Hepatocyte (in vitro differentiated cells): Measurements from ENCODE around the gene FCER2. TPM values are rescaled to one million over a fixed set of nuclear protein-coding genes. Genes with fewer than 3 reads are reported as not detected.

Source experiments
- DNase-seq: peaks from one replicate; pipeline ENCODE4 v3.0.0-alpha.2; 2016; ENCODE audit warnings: low spot score
- H2AFZ ChIP-seq: fragments of 200-600 bp; sonication (generic); 2 replicates; pipeline ENCODE4 v1.6.0; 2016; ENCODE audit warnings: antibody characterized with exemption, mild to moderate bottlenecking
- H3K27ac ChIP-seq: fragments of 200-600 bp; sonication (generic); 2 replicates; pipeline ENCODE4 v1.5.1; 2016; ENCODE audit warnings: mild to moderate bottlenecking
- H3K27me3 ChIP-seq: fragments of 200-600 bp; sonication (generic); 2 replicates; pipeline ENCODE4 v1.6.1; 2016
- H3K36me3 ChIP-seq: fragments of 200-600 bp; sonication (generic); replicated peaks from 2 replicates; pipeline ENCODE4 v1.5.1; 2016; ENCODE audit warnings: low read depth; ENCODE audit not compliant: insufficient read depth
- H3K4me1 ChIP-seq: fragments of 200-600 bp; sonication (generic); 2 replicates; pipeline ENCODE4 v1.5.1; 2016; ENCODE audit warnings: mild to moderate bottlenecking, moderate library complexity; ENCODE audit not compliant: insufficient read depth
- H3K4me2 ChIP-seq: fragments of 200-600 bp; sonication (generic); 2 replicates; pipeline ENCODE4 v1.6.0; 2016
- H3K4me3 ChIP-seq: fragments of 200-600 bp; sonication (generic); 2 replicates; pipeline ENCODE4 v1.5.1; 2016; ENCODE audit warnings: mild to moderate bottlenecking
- H3K79me2 ChIP-seq: fragments of 200-600 bp; sonication (generic); 2 replicates; pipeline ENCODE4 v1.6.0; 2017; ENCODE audit warnings: mild to moderate bottlenecking
- H3K9me2 ChIP-seq: fragments of 200-600 bp; sonication (generic); replicated peaks from 2 replicates; pipeline ENCODE4 v1.6.0; 2017; ENCODE audit warnings: mild to moderate bottlenecking; ENCODE audit not compliant: insufficient read depth
- H3K9me3 ChIP-seq: fragments of 200-600 bp; sonication (generic); 2 replicates; pipeline ENCODE4 v1.5.1; 2016; ENCODE audit warnings: low read depth, mild to moderate bottlenecking
- H4K20me1 ChIP-seq: fragments of 200-600 bp; sonication (generic); 2 replicates; pipeline ENCODE4 v1.6.0; 2016; ENCODE audit warnings: mild to moderate bottlenecking; ENCODE audit not compliant: insufficient read depth, poor library complexity, severe bottlenecking
- CTCF ChIP-seq: fragments of 200-600 bp; sonication (generic); IDR thresholded peaks from 2 replicates; pipeline ENCODE4 v1.5.1; 2016; ENCODE audit warnings: antibody characterized with exemption, mild to moderate bottlenecking; ENCODE audit not compliant: poor library complexity
- EZH2 ChIP-seq: fragments of 200-600 bp; sonication (generic); IDR thresholded peaks from 2 replicates; pipeline ENCODE4 v1.6.1; 2016; ENCODE audit warnings: antibody characterized with exemption, mild to moderate bottlenecking, borderline replicate concordance
- EZH2phosphoT487 ChIP-seq: fragments of 200-600 bp; sonication (generic); IDR thresholded peaks from one replicate; pipeline ENCODE4 v1.6.1; 2018; ENCODE audit warnings: antibody characterized with exemption, mild to moderate bottlenecking, low read depth, moderate library complexity; ENCODE audit not compliant: unreplicated experiment, severe bottlenecking
- whole genome bisulfite sequencing: methylation state at CpG from one replicate; pipeline ENCODE4 v1.1.6; 2016; ENCODE audit warnings: low lambda C conversion rate; ENCODE audit errors: missing lambda C conversion rate; 5-methylcytosine and 5-hydroxymethylcytosine counted together
- polyA plus RNA-seq: library from polyadenylated mRNA; unstranded; fragments of >200 nt; fragmentation: Nextera tagmentation; extraction: Ambion mirVana; gene quantifications from 2 replicates; pipeline ENCODE4 v1.2.1, GENCODE V29; 2016
- total RNA-seq: library from RNA; depleted of rRNA; stranded (reverse); fragments of >200 nt; gene quantifications from 2 replicates; pipeline ENCODE4 v1.2.3, GENCODE V29; 2014

The FCER2 gene
- total and polyA plus RNA-seq, 2 experiments from 2014 or later = not detected

DNA sequence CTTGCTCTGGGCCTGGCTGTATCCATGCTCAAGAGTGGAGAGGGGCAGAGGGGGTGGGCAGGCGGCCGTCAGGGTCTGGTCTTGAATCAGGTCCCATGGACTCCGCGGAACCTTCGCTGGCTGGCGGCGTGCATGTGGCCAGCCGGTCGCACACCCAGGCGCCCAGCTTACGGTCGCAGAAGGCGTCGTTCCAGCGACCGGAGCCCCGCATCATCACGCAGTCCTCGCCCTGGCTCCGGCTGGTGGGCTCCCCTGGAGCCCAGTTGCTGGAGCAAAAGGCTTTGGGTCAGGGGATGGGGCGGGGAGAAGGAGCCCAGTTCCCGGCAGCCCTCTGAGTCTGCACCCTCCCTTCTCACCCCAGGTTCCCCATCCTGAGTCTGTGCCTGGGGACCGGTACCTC lies 12.8 kb downstream of the FCER2 start:
- Histone ChIP-seq H3K4me3 (no peak overlapping the region), H3K9me3 (no peaks in the 10 kb centered on the region), H2AFZ (no peak overlapping the region), H3K9me2 (no peaks in the 10 kb centered on the region), H3K36me3 (no peaks in the 10 kb centered on the region), H3K4me1 (no peaks in the 10 kb centered on the region), H3K27ac (no peak overlapping the region), H3K79me2 (no peaks in the 10 kb centered on the region), H3K4me2 (no peak overlapping the region), H3K27me3 (no peaks in the 10 kb centered on the region), H4K20me1 (no peaks in the 10 kb centered on the region)
- TF ChIP-seq EZH2phosphoT487 (no peak), CTCF (no peak), EZH2 (no peak)
- 84% methylated on average over 20 of the region's 23 CpGs for WGBS
- DNase-seq = no peak

- H3K9me3 ChIP-seq = no peaks in the 10 kb centered on the region
- H3K9me2 ChIP-seq = no peaks in the 10 kb centered on the region
- no peak overlapping the region for H3K4me3 ChIP-seq
- H3K4me1 ChIP-seq = no peaks in the 10 kb centered on the region
- WGBS = 89% methylated on average over 12 of the region's 12 CpGs
- no peaks in the 10 kb centered on the region for H4K20me1 ChIP-seq
- H3K36me3 ChIP-seq = no peaks in the 10 kb centered on the region
- peaks cover under 1% of the 10 kb centered on the region for H3K79me2 ChIP-seq
- DNase-seq = no peak
- H3K4me2 ChIP-seq = no peak overlapping the region
- TF ChIP-seq EZH2 = no peak
- no peak for TF ChIP-seq EZH2phosphoT487
- no peak for TF ChIP-seq CTCF
- H2AFZ ChIP-seq = no peak overlapping the region
- no peaks in the 10 kb centered on the region for H3K27me3 ChIP-seq
- no peak overlapping the region for H3K27ac ChIP-seq
These were observed 14.8 kb downstream of the FCER2 start for GRCh38 chr19:7687177-7687576.

DNA sequence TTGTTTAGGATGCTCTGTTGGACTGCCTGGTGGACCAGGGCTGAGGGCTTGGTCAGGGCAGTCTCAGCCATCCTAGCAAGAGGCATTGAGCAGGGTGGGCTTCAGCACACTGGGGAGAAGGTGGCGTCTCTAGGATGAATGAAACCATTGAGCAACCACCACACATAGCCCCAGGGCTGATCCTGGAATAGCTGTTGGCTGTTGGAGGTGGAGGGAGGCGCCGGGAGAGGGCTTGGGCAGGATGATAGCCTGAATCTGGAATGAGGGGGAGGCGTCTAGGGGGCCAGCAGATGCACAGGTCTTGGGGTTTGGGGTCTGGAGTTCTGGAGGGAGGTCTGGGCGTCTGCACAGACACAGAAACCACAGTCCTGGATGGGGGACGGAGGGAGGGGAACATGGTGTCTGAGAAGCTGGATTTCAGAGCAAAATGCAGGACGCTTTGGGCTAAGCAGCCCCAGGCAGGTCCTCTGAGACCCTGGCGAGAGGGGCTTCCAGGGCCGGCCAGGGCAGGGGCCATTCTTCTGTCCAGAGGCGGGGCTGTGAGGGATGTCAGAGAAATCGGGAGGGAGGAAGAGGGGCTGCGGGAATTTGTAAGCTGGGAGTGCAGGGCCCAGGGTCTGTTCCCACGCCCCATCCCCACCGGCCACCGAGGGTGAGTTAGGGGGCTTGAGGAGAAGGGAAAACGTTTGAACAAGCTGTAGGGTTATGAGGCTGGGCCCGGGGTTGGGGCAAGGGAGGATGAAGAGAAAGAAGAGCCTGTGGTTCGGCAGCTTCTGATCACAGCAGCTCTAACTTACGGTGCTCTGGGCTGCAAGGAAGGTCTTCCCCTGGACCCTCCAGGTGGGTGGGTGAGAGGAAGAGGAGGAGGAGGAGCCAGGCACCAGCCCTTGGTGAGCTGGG lies 16.1 kb downstream of the FCER2 start:
- Histone ChIP-seq H3K9me3 (no peaks in the 10 kb centered on the region), H3K9me2 (no peaks in the 10 kb centered on the region), H4K20me1 (no peaks in the 10 kb centered on the region), H3K27me3 (no peaks in the 10 kb centered on the region), H3K4me1 (no peaks in the 10 kb centered on the region), H3K79me2 (peaks cover 13% of the 10 kb centered on the region), H2AFZ (no peak overlapping the region), H3K36me3 (no peaks in the 10 kb centered on the region), H3K4me2 (no peak overlapping the region), H3K27ac (no peak overlapping the region), H3K4me3 (no peak overlapping the region)
- no peak for DNase-seq
- TF ChIP-seq EZH2phosphoT487 (no peak), EZH2 (no peak), CTCF (no peak)
- 58% methylated on average over 17 of the region's 19 CpGs for WGBS
